ENCODE data around the gene POU4F1.

GRCh38 chr13:78586706-78587105 lies 16.6 kb downstream of the POU4F1 start:
- TF ChIP-seq CTCF (IDR thresholded peaks at IDR 0.05 in 4 of 5, conservative IDR thresholded peaks at IDR 0.05 in 1 of 5) (no peak), POLR2A (IDR thresholded peaks at IDR 0.05) (no peak)

Data from gastrocnemius medialis (tissue), 4 donors.